Raji (cell line): Measurements from ENCODE around the gene OR4F15.

Experiments used
- POLR2A ChIP-seq: IDR thresholded peaks from 2 replicates; pipeline ENCODE4 v1.6.1; 2011; ENCODE audit warnings: low read depth, low read length, control low read depth; ENCODE audit not compliant: insufficient read depth

Gene OR4F15

GRCh38 chr15:101807345-101807945 lies 4.6 kb upstream of the OR4F15 start:
- no peak for TF ChIP-seq POLR2A

GRCh38 chr15:101808201-101808600 lies 3.8 kb upstream of the OR4F15 start:
- TF ChIP-seq POLR2A, result no peak

GRCh38 chr15:101810456-101810855 lies 1.5 kb upstream of the OR4F15 start:
- no peak for TF ChIP-seq POLR2A

GRCh38 chr15:101810876-101811275 lies 1.1 kb upstream of the OR4F15 start:
- TF ChIP-seq POLR2A, result no peak

- TF ChIP-seq POLR2A, result no peak
Measured at GRCh38 chr15:101813803-101814534, 2.0 kb downstream of the OR4F15 start.

GRCh38 chr15:101820781-101821180 lies 8.8 kb downstream of the OR4F15 start:
- TF ChIP-seq POLR2A, result no peak

- no peak for TF ChIP-seq POLR2A
Measured at GRCh38 chr15:101827257-101827656, 15.3 kb downstream of the OR4F15 start.

GRCh38 chr15:101828774-101829173 lies 16.8 kb downstream of the OR4F15 start:
- no peak for TF ChIP-seq POLR2A

GRCh38 chr15:101841656-101842055 lies 29.7 kb downstream of the OR4F15 start:
- no peak for TF ChIP-seq POLR2A

GRCh38 chr15:101844916-101845315 lies 32.9 kb downstream of the OR4F15 start:
- no peak for TF ChIP-seq POLR2A

GRCh38 chr15:101852356-101852755 lies 40.4 kb downstream of the OR4F15 start:
- no peak for TF ChIP-seq POLR2A
